Ishikawa (cell line): Measurements from ENCODE around the gene AGK.

ENCODE experiments used
- CEBPB ChIP-seq: IDR thresholded peaks from 2 replicates; pipeline ENCODE4 v1.6.1; 2012
- CREB1 ChIP-seq: IDR thresholded peaks from 2 replicates; pipeline ENCODE4 v1.6.1; 2012; ENCODE audit warnings: low read depth
- EGR1 ChIP-seq: IDR thresholded peaks from 2 replicates; pipeline ENCODE4 v1.6.1; 2012
- EP300 ChIP-seq: IDR thresholded peaks from 2 replicates; pipeline ENCODE4 v1.6.1; 2012; ENCODE audit warnings: borderline replicate concordance
- FOXM1 ChIP-seq: IDR thresholded peaks from 2 replicates; pipeline ENCODE4 v1.6.1; 2012; ENCODE audit warnings: low read depth, borderline replicate concordance
- NFIC ChIP-seq: IDR thresholded peaks from 2 replicates; pipeline ENCODE4 v1.6.1; 2012
- RAD21 ChIP-seq: IDR thresholded peaks from 2 replicates; pipeline ENCODE4 v1.6.1; 2012; ENCODE audit warnings: low read depth
- TAF1 ChIP-seq: IDR thresholded peaks from 2 replicates; pipeline ENCODE4 v1.6.1; 2012; ENCODE audit warnings: low read depth, mild to moderate bottlenecking
- TCF12 ChIP-seq: IDR thresholded peaks from 2 replicates; pipeline ENCODE4 v1.6.1; 2012; ENCODE audit warnings: low read depth
- TEAD4 ChIP-seq: IDR thresholded peaks from 2 replicates; pipeline ENCODE4 v1.6.1; 2012
- YY1 ChIP-seq: IDR thresholded peaks from 2 replicates; pipeline ENCODE4 v1.6.1; 2012; ENCODE audit warnings: low read depth
- ZBTB7A ChIP-seq: IDR thresholded peaks from 2 replicates; pipeline ENCODE4 v1.6.1; 2012; ENCODE audit warnings: low read depth
- TF ChIP-seq, protein P1 (sequence below): IDR thresholded peaks from 2 replicates; pipeline ENCODE4 v1.6.1; 2012
- TF ChIP-seq, protein P2 (sequence below): IDR thresholded peaks from 2 replicates; pipeline ENCODE4 v1.6.1; 2012
- TF ChIP-seq, protein P3 (sequence below): IDR thresholded peaks from 2 replicates; pipeline ENCODE4 v1.6.1; 2012; ENCODE audit warnings: low read depth, mild to moderate bottlenecking

Gene AGK

DNA sequence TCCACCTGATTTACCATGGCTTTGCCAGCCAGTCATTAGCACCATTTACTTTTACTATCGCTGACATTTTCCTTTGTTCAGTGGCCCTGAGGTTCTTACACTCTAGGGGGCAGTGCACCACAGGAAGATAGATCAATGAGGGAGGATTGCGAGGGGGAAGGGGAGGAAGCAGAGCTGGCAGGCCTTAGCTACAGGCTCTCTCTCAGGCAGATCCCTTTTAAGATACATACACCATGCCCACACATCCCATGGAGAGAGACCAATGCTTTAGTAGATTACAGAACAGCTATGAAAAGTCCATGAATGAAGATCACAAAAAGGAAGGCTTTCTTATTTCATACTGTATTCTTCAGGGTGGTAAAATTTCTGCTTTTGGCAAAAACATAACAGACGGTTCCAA, 103.3 kb downstream of the AGK start:
- peak; percentile 81 for TF ChIP-seq RAD21
- no peak for TF ChIP-seq NFIC
- TF ChIP-seq, protein P1, sequence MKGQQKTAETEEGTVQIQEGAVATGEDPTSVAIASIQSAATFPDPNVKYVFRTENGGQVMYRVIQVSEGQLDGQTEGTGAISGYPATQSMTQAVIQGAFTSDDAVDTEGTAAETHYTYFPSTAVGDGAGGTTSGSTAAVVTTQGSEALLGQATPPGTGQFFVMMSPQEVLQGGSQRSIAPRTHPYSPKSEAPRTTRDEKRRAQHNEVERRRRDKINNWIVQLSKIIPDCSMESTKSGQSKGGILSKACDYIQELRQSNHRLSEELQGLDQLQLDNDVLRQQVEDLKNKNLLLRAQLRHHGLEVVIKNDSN, result no peak
- TF ChIP-seq TAF1, result no peak
- 0 out of 2 replicates have a peak, but pooled peaks have one; percentile 14 for TF ChIP-seq TEAD4
- no peak for TF ChIP-seq ZBTB7A
- TF ChIP-seq EGR1, result no peak

DNA sequence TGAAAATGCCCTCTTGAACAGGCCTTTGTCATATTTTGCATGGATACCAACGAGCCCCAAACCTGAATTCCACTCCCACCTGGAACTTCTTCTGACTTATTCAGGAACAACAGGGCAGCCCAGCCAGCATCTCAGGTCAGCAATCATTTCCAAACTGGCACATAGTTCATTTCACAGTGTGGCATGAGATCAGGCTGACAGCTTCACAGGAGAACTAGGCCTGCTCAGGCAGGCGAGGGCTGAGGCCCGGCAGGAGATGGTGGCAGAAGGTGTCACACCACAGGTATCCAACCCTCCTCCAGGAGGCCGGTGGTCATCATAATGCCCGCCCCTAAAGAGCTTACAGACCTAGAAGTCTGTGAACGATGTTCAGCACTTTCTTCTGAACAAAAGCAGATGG, 108.3 kb downstream of the AGK start:
- no peak for TF ChIP-seq EGR1
- TF ChIP-seq TCF12, result no peak
- no peak for TF ChIP-seq CEBPB
- no peak for TF ChIP-seq ZBTB7A
- no peak for TF ChIP-seq YY1
- no peak for TF ChIP-seq NFIC
- TF ChIP-seq, protein P2, sequence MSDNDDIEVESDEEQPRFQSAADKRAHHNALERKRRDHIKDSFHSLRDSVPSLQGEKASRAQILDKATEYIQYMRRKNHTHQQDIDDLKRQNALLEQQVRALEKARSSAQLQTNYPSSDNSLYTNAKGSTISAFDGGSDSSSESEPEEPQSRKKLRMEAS, result no peak
- TF ChIP-seq RAD21, result no peak
- TF ChIP-seq CREB1, result no peak
- no peak for TF ChIP-seq FOXM1
- TF ChIP-seq, protein P1, result no peak
- TF ChIP-seq EP300, result no peak
- TF ChIP-seq TEAD4, result no peak
- no peak for TF ChIP-seq TAF1
- TF ChIP-seq, protein P3, sequence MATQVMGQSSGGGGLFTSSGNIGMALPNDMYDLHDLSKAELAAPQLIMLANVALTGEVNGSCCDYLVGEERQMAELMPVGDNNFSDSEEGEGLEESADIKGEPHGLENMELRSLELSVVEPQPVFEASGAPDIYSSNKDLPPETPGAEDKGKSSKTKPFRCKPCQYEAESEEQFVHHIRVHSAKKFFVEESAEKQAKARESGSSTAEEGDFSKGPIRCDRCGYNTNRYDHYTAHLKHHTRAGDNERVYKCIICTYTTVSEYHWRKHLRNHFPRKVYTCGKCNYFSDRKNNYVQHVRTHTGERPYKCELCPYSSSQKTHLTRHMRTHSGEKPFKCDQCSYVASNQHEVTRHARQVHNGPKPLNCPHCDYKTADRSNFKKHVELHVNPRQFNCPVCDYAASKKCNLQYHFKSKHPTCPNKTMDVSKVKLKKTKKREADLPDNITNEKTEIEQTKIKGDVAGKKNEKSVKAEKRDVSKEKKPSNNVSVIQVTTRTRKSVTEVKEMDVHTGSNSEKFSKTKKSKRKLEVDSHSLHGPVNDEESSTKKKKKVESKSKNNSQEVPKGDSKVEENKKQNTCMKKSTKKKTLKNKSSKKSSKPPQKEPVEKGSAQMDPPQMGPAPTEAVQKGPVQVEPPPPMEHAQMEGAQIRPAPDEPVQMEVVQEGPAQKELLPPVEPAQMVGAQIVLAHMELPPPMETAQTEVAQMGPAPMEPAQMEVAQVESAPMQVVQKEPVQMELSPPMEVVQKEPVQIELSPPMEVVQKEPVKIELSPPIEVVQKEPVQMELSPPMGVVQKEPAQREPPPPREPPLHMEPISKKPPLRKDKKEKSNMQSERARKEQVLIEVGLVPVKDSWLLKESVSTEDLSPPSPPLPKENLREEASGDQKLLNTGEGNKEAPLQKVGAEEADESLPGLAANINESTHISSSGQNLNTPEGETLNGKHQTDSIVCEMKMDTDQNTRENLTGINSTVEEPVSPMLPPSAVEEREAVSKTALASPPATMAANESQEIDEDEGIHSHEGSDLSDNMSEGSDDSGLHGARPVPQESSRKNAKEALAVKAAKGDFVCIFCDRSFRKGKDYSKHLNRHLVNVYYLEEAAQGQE, result no peak

DNA sequence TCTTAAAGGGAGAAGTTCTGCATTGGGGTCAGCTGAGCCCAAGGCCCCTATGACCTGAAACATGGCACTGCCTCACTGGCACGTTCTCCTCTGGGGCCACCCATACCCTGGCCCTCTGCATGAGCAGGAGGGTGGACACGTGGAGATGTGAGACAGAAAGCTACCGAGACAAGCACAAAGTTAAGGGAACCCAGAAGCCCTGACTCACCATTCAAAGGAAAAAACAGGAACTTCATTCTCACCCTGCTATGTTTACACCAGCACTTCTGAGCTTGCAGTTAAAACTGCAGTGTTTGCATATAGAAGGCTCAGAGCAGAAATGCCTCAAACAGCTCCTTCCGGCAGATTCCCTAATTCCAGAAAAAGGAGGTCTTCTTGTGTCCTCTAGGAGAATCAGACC, 109.0 kb downstream of the AGK start:
- TF ChIP-seq, protein P3, result no peak
- TF ChIP-seq NFIC (no peak), TEAD4 (no peak), CREB1 (no peak), EGR1 (no peak), CEBPB (no peak), YY1 (no peak), ZBTB7A (no peak), EP300 (no peak)
- TF ChIP-seq, protein P2, result no peak
- TF ChIP-seq, protein P1, result no peak

DNA sequence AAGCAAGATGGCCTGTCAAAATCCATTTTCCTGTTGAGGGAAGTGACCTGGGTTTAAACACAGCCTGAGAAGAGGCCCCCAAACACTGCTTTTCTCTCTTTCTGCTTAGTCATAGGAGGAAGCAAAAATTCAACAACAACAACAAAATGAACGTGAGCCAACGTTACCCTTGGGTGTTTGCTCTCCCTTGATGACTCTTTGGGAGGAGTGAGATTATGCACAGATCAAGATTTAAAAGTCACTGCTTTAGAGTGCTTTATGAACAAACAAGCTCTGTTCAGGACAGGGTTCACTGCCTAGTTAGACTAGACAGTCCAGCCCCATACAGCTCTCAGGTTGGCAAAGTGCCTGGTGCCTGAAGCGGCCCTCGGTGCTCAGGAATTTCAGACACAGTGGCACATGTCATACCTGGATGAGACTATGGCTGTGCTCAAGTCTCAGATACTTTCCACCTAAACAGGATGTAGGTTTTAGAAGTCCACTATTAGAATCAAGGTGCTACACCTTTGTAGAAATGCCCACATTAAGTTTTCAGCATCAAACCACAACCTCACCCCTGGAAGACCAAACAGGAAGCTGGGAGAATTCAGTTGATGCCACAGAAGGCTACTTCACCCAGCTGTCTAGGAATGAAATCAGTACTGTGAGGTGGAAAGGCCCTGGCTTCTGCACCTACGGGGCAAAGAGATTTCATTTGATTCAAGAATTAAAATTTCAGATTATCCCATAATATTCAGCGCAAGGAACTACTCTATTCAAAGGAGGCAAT, 112.1 kb downstream of the AGK start:
- peak; percentile 71; the same call in 1 of the 2 replicates for TF ChIP-seq NFIC
- TF ChIP-seq, protein P3, result no peak
- TF ChIP-seq CEBPB, result no peak
- TF ChIP-seq, protein P2, result peak; percentile 66
- TF ChIP-seq YY1, result 0 out of 2 replicates have a peak, but pooled peaks have one; percentile 32
- TF ChIP-seq EP300, result no peak
- no peak for TF ChIP-seq FOXM1
- TF ChIP-seq CREB1, result no peak
- TF ChIP-seq, protein P1, result no peak
- peak; percentile 62; the same call in 1 of the 2 replicates for TF ChIP-seq TCF12
- no peak for TF ChIP-seq ZBTB7A
- no peak for TF ChIP-seq RAD21
- no peak for TF ChIP-seq TAF1
- peak; percentile 77 for TF ChIP-seq TEAD4
- no peak for TF ChIP-seq EGR1
